ENCODE data around the gene POLR3GL.

DNA sequence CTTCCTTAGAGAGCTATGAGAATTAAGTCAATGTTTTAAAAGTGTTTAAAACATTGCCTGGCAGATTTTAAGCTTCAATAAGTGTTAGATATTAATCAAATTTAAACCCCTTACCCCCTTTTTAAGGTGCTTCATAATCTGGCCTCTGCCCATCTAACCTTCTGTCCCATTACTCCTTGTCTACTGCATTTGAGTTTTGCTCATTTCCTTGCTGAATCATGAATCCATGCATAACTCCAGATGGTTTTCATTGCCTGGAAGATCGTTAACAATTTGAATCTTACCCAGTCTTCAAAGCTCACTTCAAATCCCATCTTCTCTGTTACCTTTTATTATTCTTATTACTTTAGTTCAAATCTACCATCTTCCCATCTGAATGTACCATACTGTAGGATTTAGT is 52.4 kb downstream of the POLR3GL start:
- TF ChIP-seq POLR2AphosphoS5 (IDR thresholded peaks at IDR 0.05) (no peak), POLR2A (IDR thresholded peaks at IDR 0.05) (no peak), EP300 (IDR thresholded peaks at IDR 0.05) (no peak)
- TF ChIP-seq, protein P1, sequence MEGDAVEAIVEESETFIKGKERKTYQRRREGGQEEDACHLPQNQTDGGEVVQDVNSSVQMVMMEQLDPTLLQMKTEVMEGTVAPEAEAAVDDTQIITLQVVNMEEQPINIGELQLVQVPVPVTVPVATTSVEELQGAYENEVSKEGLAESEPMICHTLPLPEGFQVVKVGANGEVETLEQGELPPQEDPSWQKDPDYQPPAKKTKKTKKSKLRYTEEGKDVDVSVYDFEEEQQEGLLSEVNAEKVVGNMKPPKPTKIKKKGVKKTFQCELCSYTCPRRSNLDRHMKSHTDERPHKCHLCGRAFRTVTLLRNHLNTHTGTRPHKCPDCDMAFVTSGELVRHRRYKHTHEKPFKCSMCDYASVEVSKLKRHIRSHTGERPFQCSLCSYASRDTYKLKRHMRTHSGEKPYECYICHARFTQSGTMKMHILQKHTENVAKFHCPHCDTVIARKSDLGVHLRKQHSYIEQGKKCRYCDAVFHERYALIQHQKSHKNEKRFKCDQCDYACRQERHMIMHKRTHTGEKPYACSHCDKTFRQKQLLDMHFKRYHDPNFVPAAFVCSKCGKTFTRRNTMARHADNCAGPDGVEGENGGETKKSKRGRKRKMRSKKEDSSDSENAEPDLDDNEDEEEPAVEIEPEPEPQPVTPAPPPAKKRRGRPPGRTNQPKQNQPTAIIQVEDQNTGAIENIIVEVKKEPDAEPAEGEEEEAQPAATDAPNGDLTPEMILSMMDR (IDR thresholded peaks at IDR 0.05) = no peak

Data from gastroesophageal sphincter (tissue), 3 donors.